ENCODE data around the gene SERPINA12.

- TF ChIP-seq POLR2A (IDR thresholded peaks at IDR 0.05): no peak
- TF ChIP-seq CTCF (IDR thresholded peaks at IDR 0.05): no peak
Observed at GRCh38 chr14:94514351-94514750, 5.1 kb upstream of the SERPINA12 start.
